IPS-NIHi7 (cell line): ENCODE data around the gene RNF217.

ENCODE experiments used
- DNase-seq: peaks from one replicate; pipeline ENCODE4 v3.0.0; 2012; ENCODE audit warnings: mixed read lengths; ENCODE audit errors: extremely low spot score

Gene RNF217

DNA sequence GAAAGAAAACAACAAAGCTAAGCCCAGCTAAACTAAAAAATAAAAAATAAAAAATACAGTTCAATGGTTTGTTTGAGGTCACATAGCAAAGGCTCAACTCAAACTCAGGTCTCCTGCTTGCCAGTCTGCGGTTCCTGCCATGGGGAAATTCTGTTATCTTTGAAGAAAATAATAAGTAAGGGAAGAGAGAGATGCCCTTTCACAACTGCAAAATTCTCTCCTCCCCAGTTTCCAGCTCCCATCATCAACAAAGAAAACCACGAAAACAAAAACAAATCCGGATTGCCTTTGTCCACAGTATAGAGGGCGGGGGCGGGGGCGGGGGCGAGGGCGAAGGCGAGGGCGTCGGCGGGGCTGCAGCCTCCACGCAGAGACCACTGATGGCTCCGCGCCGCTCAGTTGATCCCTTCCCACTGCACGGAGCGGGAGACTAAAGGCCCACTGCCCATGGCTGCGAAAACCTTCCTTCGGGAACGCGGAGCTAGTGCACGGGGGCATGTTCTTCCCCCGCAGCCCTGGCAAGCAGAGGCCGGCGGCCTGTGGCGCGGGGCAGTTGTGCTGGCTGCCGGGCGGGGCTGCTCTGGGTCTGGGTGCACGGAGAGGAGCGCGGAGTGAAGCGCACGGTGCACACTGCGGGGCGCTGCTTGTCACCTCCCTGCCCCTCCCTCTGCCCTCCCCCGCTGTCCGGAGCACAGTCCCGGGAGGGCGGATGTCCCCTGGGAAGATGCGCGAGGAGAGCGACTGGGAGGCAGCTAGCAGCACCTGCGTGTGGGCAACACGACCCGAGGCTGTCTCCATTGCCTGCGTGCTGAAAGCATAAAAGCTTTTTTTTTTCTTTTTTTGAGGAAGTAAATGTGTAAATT lies 137.2 kb downstream of the RNF217 start:
- DNase-seq: peak; percentile 72

DNA sequence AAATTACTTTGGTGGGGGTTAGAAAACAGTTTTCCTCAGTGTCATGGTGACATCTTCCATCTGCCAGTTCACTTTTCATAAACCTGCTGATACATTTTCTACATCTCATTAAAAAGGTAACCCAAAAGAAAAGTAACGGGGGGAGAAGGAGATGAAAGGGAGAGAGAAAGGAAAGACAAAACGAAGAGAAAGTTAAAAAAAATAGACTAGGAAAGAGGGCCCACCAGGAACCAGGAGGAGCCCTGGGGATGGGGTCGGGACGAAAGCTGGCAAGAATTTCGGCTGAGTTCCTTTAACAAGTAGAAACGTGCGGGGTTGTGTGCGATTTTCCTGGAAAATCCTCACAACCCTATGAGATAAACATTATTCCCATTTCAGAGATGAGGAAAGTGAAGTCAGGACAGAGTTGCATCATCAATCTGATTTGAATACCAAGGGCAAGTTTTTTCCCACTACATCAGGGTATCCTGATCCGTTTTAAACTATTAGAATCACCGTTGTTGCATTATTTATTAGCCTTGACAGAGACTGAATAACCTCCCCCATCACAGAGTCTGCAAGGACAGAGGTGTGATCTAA lies 137.9 kb downstream of the RNF217 start:
- no peak for DNase-seq

DNA sequence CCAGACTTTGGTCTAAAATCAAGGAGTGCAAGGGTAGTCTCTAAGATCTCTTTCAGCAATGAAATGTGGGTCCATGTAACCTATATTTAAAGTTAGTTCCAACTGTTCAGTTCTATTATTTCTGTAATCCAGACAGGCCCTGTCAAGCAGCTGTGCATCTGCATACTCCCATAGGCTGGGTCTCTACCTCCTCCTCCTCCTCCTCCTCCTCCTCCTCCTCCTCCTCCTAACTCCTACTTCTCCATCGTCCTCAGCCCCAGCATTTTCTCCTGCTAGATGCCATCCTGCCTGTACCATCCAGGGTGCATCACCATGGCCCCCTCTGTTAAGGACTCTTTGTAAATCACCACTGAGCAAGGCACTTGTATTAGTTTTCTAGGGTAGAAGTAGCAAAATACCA lies 138.9 kb downstream of the RNF217 start:
- no peak for DNase-seq

DNA sequence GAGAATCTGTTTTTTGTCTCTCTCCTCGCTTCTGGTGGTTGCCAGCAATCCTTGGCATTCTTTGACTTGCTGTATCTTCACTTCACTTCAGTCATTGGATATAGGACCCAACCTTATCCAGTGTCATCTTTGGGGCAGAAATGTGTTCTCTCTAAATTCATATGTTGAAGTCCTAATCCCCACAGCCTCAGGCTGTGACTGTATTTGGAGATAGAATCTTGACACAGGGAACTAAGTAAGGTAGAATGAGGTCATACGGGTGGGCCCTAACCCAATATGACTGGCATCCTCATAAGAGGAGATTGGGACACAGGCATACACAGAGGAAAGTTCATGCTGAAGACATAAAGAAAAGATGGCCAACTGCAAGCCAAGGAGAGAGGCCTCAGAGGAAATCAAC lies 139.4 kb downstream of the RNF217 start:
- DNase-seq: no peak

DNA sequence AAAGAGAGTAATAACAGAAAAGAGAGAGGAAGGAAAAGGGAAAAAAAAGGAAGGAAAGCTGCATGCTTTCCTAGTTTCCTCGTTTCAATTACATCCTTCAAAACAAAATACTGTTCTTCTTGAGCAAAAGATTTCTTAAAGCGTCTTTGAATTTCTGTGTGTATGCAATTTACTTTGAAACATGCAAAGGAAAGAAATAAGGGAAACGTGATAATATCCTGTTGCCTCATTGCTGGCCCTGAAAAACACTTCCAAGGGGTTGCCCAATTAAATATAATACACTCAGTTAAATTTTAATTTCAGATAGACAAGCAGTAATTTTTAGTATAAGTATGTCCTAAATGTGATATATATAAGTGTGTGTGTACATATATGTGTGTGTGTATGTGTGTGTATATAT lies 140.2 kb downstream of the RNF217 start:
- DNase-seq: no peak

DNA sequence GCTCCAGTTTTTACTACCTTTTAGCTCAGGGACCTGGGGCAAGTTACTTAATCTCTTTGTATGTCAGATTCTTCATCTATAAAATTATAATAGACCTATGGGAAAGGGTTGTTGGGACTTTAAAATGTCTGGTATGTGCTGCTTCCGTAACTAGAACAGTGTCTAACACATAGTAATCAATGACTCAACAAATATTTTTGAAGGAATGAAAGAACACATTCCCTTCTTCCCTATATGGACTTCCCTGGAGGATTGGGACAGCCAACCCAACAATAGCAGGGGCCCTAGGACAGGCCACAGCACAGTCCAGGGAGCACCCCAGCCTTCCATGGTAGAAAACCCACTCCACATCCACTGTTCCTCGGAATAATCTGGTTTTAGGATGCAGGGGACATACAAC lies 140.7 kb downstream of the RNF217 start:
- no peak for DNase-seq

DNA sequence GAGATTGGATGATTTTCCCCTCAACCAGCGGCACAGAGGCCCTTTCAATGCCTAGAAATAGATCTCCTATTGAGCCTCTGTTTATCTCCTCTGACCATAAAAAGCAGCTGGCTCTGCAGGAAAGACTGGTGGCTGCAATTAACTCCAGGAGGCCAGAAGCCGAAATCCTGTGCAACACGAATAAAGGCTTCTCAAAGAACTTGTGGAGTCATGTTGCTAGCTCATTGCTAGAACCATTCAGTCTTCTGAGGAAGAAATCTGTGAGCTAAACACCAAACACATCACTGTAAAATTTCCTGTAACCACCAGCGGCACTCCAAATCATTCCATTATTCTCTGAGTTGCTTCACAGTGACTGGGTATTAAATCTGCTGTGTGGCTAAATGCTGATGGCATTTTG lies 142.2 kb downstream of the RNF217 start:
- peak; percentile 25 for DNase-seq

DNA sequence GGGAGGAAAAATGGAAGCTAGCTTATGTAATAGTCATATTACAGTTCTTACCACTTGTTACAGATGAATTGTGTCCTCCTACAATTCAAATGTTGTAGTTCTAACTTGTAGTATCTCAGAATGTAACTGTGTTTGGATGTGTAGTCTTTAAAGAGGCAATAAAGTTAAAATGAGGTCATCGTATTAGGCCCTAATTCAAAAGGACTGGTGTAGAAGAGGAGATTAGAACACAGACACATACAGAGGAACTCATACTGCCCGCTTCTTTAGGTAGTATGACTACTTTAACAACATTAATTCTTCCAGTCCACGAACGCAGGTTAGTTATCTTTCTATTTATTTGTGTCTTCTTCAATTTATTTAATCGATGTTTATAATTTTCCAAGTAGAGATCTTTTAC lies 144.8 kb downstream of the RNF217 start:
- DNase-seq: no peak

DNA sequence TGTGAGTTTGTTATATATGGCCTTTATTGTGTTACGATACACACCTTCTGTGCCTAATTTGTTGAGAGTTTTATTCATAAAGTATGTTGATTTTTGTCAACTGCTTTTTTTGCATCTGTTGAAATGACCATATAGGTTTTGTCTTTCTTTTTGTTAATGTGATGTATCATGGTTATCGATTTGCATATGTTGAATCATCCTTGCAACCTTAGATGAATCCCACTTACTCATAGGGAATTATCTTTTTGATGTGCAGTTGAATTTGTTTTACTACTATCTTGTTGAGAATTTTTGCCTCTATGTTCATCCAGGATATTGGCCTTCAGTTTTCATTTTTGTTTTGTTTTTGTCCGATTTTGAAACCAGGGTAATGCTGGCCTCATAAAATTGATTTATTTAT lies 145.7 kb downstream of the RNF217 start:
- no peak for DNase-seq

DNA sequence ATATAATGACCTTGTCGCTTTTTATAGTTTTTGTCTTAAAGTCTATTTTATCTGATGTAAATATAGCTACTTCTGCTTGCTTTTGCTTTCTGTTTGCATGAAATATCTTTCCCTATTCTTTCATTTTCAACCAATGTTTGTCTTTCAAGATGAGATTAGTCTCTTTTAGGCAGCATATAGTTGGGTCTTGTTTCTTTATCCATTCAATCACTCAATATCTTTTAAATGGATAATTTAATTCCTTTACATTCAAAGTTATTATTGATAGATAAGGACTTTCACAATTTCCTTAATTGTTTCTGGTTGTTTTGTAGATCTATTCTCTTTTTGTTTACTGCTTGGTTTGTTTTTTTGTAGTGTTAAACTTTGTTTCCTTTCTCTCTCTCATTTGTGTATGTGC lies 147.8 kb downstream of the RNF217 start:
- no peak for DNase-seq

DNA sequence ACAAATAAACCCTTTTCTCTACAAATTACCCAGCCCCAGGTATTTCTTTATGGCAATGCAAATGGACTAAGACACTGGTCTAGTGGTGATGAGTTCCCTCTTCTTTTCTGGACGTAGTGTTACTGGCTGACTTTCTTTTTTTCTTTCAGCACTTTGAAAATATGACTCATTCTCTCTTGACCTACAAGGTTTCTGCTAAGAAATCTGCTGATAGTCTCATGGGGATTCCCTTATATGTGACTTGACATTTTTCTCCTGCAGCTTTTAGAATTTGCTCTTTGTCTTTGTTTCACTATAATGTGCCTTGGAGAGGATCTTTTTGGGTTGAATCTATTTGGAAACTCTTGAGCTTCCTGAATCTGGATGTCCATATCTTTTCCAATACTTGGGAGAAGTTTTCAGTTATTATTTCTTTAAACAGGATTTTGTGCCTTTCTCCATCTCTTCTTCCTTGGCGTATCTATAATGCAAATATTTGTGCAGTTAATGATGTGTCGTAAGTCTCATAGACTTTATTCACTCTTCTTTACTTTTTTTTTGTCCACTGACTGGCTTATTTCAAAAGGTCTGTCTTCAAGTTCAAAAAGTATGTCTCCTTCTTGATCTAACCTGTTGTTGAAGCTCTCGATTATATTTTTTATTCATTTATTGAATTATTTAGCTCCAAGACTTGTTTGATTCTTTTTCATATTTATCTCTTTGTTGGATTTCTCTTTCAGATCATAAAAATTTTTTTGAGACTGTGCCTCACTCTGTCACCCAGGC lies 149.2 kb downstream of the RNF217 start:
- no peak for DNase-seq

DNA sequence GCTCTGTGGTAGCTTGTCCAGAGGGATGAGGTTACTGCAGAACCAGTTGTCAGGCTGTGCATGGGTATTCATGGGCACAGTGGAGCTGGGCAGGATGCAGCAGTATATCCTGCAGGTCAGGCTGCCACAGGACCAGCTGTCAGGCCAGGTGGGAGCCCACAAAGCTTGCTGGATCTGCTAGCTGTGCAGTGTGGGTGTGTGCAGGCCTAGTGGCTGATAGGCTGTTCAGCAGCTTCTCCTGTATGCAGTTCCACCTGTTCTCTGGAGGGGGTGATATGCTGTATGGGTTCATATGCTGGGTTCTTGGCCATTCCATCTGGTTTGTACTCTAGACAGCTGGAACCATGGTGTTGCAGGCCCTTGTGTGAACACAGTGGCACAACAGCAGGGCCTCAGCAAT lies 150.7 kb downstream of the RNF217 start:
- no peak for DNase-seq

DNA sequence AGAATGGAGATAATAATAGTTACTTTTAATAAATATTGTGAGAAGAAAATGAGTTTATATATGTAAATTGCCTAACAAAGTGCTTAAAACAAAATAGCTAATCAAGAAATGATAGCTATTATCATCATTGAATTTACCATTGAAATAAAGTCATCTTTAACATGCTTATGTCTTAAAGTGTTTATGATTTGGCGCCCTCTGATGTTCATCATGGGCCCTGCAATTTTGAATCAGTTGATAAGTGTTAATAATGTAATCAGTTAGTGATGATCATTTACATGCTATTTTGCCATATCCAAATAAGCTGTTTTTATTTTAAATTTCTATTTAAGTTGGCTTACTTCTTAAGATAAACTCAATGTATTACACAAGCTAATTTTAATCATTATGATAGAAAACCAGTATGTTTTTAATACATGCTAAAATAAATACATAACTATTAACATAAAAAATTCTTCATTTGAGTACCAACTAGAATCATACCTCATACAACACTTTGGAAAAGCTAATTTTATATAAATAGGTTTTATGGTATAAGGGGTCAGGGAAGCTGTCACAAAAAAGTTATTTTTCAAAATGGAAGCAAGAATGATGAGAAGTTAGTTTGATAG lies 152.1 kb downstream of the RNF217 start:
- DNase-seq: no peak

DNA sequence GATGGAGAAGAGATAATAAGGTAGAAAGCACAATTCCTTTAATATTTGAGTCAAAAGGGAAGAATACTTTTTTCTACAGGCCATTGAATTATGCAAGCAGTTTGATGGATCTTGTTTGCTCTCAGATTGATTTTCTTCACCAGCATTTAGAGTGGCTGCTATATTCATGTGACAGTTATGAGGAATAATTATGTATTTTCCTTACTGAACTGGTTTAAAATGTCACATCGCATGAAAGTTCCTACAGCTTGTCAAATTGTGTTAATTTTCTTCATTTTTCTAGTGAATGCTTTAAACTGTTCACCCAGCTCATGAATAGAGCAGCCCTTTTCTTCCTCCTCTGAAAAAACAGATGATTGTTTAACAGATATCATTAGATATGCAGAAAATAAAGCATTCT lies 153.9 kb downstream of the RNF217 start:
- no peak for DNase-seq

DNA sequence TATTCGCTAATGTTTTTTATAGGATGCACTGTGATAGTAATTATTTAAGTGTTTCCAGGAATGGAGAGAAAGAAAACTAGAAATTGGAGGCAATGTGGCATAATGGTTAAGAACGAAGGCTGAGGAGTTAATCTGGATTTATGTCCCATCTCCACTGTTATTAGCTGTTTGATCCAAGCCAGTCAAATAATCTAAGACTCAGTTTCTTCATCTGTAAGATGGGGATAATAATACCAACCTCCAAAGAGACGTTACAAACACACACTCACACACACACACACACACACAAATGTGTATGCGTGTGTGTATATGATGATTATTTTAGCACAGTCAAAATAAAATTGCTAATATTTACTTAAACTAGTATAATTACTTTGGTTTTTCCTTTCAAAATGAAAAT lies 154.5 kb downstream of the RNF217 start:
- DNase-seq: no peak

DNA sequence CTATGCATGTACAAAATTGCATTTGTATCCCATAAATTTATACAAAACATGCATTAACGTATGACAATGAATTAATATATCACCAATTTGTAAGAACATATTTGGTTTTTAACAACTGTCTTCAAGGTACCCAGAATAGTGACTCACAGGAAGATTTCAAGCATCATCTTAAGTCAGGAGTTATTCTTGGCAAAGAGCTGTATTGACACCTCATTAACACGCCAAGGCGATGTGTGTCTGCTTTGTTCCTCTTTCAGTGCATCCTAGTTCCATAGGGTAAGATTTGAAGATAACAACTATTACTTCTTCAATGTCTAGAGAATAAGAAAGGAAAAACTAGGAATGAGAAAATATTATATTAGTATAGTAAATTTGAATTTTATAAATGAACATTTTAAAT lies 155.6 kb downstream of the RNF217 start:
- no peak for DNase-seq

DNA sequence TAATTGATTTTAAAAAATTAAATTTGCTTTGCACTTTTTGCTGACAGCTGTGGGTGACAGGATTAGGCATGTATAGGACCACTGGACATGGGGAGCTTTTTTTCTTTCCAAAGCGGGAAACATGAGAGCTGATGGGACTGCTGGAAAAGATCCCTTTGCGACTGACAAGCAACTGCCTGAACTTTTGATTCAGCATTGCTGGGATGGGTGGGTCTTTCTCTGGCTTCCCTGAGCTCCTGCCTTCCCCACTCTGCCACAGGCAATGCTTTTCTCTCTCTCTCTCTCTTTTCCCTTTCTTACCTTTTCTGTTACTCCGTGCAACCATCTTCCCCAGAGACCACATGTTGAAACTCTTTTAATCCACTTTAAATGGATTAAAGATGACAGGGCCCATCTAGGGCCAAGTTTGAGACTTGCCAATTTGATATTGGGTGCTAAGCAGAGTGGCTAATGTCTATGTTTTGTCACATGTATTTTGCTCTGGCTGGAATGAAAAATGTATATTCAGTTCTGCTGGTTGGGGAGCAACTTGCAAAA lies 157.9 kb downstream of the RNF217 start:
- DNase-seq: no peak

DNA sequence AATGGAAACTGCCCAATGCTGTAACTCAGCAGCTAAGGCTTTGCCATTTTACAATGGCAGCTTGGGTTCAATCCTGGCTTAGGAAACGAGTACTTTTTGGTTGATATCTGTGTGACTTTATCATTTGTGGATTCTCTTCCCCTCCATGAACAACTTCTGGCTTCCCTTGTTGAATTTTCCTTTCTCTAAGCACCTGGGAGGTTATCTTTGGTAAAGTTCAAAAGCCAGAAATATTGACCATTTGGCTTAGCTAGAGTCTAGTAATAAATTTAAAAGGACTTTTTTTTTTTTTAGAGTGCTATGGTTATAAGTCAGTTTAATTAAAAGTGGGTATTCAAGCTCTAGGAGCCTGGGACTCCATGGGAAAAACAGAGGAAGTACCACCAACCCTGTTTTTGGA lies 159.7 kb downstream of the RNF217 start:
- no peak for DNase-seq

DNA sequence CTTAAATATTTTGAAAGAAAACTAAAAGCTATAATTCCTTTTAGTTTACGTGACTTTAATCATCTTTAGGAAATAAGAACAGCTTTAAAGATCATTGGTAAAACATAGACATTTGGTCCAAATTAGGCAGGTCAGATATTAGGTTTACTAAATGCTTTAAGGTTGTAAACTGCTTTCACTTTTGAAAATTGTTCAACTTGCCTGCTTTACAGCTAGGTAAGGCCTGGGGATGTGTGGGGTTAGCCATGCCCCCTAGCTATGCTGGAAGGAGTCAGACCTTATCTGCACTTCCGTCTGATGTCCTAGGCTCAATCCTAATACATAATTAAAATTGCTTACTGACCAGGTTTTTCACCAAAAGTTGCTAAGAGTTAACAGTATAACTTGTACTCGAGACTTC lies 160.8 kb downstream of the RNF217 start:
- no peak for DNase-seq

DNA sequence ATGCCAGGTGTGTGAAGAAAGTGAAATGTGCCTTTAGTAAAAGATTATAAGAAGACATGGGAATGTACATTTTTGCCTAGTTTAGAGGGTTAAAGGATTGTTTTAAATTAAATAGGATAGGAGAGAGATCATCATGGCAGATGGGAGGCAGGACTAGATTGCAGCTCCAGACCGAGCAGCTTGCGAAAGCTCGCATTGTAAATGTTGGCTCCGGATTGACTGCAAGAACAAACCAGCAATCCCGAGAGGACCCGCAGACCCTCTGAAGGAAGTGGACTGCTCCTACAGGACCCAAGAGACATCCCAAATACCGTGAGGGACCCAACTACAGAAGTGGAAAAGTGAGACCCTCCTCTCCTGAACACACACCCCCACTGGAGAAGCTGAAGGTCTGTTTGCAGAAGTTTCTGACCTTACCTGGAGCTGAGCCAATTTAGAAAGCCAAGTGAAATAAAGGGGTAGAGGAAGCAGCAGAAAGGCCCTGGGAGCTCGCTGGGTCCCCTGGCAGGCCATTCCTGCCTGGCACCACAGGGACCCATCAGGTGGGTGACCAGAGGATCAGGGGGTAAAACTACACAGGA lies 161.3 kb downstream of the RNF217 start:
- no peak for DNase-seq

DNA sequence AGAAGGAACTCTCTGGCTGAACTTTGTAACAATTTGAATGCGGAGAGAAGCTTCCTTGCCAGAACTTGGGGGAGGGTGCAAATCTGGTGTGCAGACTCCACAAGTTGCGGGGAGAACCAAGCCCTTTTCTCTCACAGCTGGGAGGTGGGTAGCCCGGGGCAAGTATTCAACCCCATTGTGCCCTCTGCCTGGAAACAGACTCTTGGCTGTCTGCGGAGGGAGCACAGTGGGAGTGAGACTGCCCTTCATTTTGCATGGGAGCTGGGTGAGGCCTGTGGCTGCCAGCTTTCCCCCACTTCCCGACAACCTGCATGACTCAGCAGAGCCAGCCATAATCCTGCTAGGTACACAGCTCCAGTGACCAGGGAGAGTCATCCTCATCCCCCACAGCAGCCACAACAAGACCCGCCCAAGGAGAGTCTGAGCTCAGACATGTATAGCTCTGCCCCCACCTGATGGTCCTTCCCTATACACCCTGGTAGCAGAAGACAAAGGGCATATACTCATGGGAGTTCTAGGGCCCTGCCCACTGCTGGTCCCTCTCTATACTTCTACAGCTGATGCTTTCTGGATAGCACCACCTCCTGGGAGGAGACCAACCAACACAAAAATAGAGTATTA lies 161.9 kb downstream of the RNF217 start:
- DNase-seq: no peak
